ENCODE measurements around the gene MAMDC2. TPM values are rescaled to one million over a fixed set of nuclear protein-coding genes. Genes with fewer than 3 reads are reported as not detected.

MAMDC2 gene
- 1 to 10 TPM in 2 of 6 experiments, under 1 TPM in 3, not detected in 1; 0.22 to 1.6 (median 0.37) TPM for total RNA-seq
- long read RNA-seq, partial matches to known transcripts: 0 of 1 reads
- long read RNA-seq, other reads (novel, unspliced or antisense): 1 of 1 reads

GRCh38 chr9:70043689-70044489 lies at the start of gene MAMDC2:
Gene MAMDC2, plus strand, starts transcription at chr9:70043848. Its CDS starts 350 bp downstream, at chr9:70044198.
- 6% methylated on average over 17 of the region's 55 CpGs for WGBS (ENCODE audit: insufficient coverage, low coverage, low lambda C conversion rate, missing lambda C conversion rate)
- H3K4me1 ChIP-seq: peaks cover 0 to 12% (median 0%) of the 10 kb centered on the region in 4 donors

GRCh38 chr9:69995846-69996245 lies 47.8 kb upstream of the MAMDC2 start:
- TF ChIP-seq POLR2A (IDR thresholded peaks at IDR 0.05) (no peak), CTCF (IDR thresholded peaks at IDR 0.05) (no peak)
- Histone ChIP-seq H3K4me3 (no peak overlapping the region), H3K9me3 (no peaks in the 10 kb centered on the region), H3K4me1 (no peaks in the 10 kb centered on the region), H3K27me3 (no peaks in the 10 kb centered on the region), H3K36me3 (no peaks in the 10 kb centered on the region), H3K27ac (no peak overlapping the region)
- DNase-seq (no peak), ATAC-seq (no peak)
- 75% methylated on average over 1 of the region's 1 CpG for WGBS (ENCODE audit: insufficient coverage, low coverage, low lambda C conversion rate, missing lambda C conversion rate)
- intact Hi-C loops (cut with DNase I): no loop called here

More at GRCh38 chr9:70043689-70044489, at the start of gene MAMDC2:
- Histone ChIP-seq H3K36me3 (no peaks in the 10 kb centered on the region), H3K4me3 (peak within 1 kb of the TSS; percentile 14 to 32 (median 29)), H3K27me3 (no peaks in the 10 kb centered on the region), H3K27ac (no peak within 1 kb of the TSS), H3K9me3 (no peaks in the 10 kb centered on the region)
- intact Hi-C loops (cut with DNase I): no loop called here
- TF ChIP-seq POLR2A (IDR thresholded peaks at IDR 0.05) (no peak), CTCF (IDR thresholded peaks at IDR 0.05) (no peak)
- peak in 2 of 3 donors; percentile 43 to 57 for DNase-seq
- peak; percentile 73 to 84 (median 78) for ATAC-seq

GRCh38 chr9:69996967-69997366 lies 46.7 kb upstream of the MAMDC2 start:
- TF ChIP-seq CTCF (IDR thresholded peaks at IDR 0.05) (no peak), POLR2A (IDR thresholded peaks at IDR 0.05) (no peak)
- no peak overlapping the region for H3K27ac ChIP-seq
- ATAC-seq (no peak), DNase-seq (no peak)
- H3K9me3 ChIP-seq: no peaks in the 10 kb centered on the region
- H3K27me3 ChIP-seq: no peaks in the 10 kb centered on the region
- no peaks in the 10 kb centered on the region for H3K4me1 ChIP-seq
- H3K4me3 ChIP-seq: no peak overlapping the region
- intact Hi-C loops (cut with DNase I): no loop called here
- H3K36me3 ChIP-seq: no peaks in the 10 kb centered on the region
- 66% methylated on average over 2 of the region's 2 CpGs for WGBS (ENCODE audit: insufficient coverage, low coverage, low lambda C conversion rate, missing lambda C conversion rate)

- TF ChIP-seq POLR2A (IDR thresholded peaks at IDR 0.05) (no peak), CTCF (IDR thresholded peaks at IDR 0.05) (no peak)
Observed at GRCh38 chr9:69997524-69997923, 46.1 kb upstream of the MAMDC2 start.

More at GRCh38 chr9:69997524-69997923, 46.1 kb upstream of the MAMDC2 start:
- no peak for ATAC-seq
- no peak for DNase-seq
- intact Hi-C loops (cut with DNase I): no loop called here
- Histone ChIP-seq H3K27ac (no peak overlapping the region), H3K36me3 (no peaks in the 10 kb centered on the region), H3K9me3 (no peaks in the 10 kb centered on the region), H3K27me3 (no peaks in the 10 kb centered on the region), H3K4me1 (no peaks in the 10 kb centered on the region), H3K4me3 (no peak overlapping the region)
- WGBS (ENCODE audit: insufficient coverage, low coverage, low lambda C conversion rate, missing lambda C conversion rate): 66% methylated on average over 2 of the region's 2 CpGs
